ENCODE data around the gene SEC24C. TPM values are rescaled to one million over a fixed set of nuclear protein-coding genes. Genes with fewer than 3 reads are reported as not detected.

Gene SEC24C
- total RNA-seq, 1 donor from 2014 or later: 89.8 TPM

- Mint-ChIP-seq H3K4me1 (peaks cover 20% of the 10 kb centered on the region), H3K36me3 (ENCODE audit: low read depth) (peaks cover 78% of the 10 kb centered on the region)
- CTCF ChIA-PET: no interaction called here
Measured at GRCh38 chr10:73758704-73759511, 14.7 kb downstream of the SEC24C start.

GRCh38 chr10:73759512-73760115 is 15.4 kb downstream of the SEC24C start:
- H3K4me1 Mint-ChIP-seq: peaks cover 20% of the 10 kb centered on the region
- DNase-seq: no peak
- intact Hi-C loops (cut with micrococcal nuclease): no loop called here
- ATAC-seq (ENCODE audit: low read depth): peak; percentile 47
- peak overlapping the region; percentile 28 for H3K4me3 Mint-ChIP-seq
- peak overlapping the region; percentile 56 for H3K27ac Mint-ChIP-seq
- H3K36me3 Mint-ChIP-seq (ENCODE audit: low read depth): peaks cover 80% of the 10 kb centered on the region
- H3K27me3 Mint-ChIP-seq: no peaks in the 10 kb centered on the region
- no peak for TF ChIP-seq CTCF (IDR thresholded peaks at IDR 0.05)
- no peaks in the 10 kb centered on the region for H3K9me3 Mint-ChIP-seq
- ChIA-PET CTCF (no interaction called here), POLR2A (interaction anchor here (0.7 to 3.0 kb wide), 2 partner anchors 12 to 402 kb away, joined by 3 to 12 read pairs; a partner anchor contains a TSS)

More at GRCh38 chr10:73758704-73759511, 14.7 kb downstream of the SEC24C start:
- Mint-ChIP-seq H3K4me3 (no peak overlapping the region), H3K9me3 (no peaks in the 10 kb centered on the region), H3K27me3 (no peaks in the 10 kb centered on the region), H3K27ac (no peak overlapping the region)
- no peak for ATAC-seq (ENCODE audit: low read depth)
- no peak for DNase-seq
- POLR2A ChIA-PET: interaction anchor here (0.7 to 3.0 kb wide), 3 partner anchors 13 to 401 kb away, joined by 3 to 12 read pairs (median 4); a partner anchor contains a TSS
- intact Hi-C loops (cut with micrococcal nuclease): no loop called here
- TF ChIP-seq CTCF (IDR thresholded peaks at IDR 0.05): no peak

GRCh38 chr10:73761781-73762180 is 17.6 kb downstream of the SEC24C start:
- intact Hi-C loops (cut with micrococcal nuclease): no loop called here
- peaks cover 88% of the 10 kb centered on the region for H3K36me3 Mint-ChIP-seq (ENCODE audit: low read depth)
- H3K4me3 Mint-ChIP-seq: no peak overlapping the region
- ChIA-PET POLR2A (interaction anchor here (2.3 kb wide), 1 partner anchor 18 kb away, joined by 15 read pairs; the partner anchor contains the start of gene SEC24C), CTCF (no interaction called here)
- peaks cover 20% of the 10 kb centered on the region for H3K4me1 Mint-ChIP-seq
- ATAC-seq (ENCODE audit: low read depth) (no peak), DNase-seq (no peak)
- TF ChIP-seq CTCF (IDR thresholded peaks at IDR 0.05): no peak
- H3K27ac Mint-ChIP-seq: no peak overlapping the region
- no peaks in the 10 kb centered on the region for H3K27me3 Mint-ChIP-seq
- no peaks in the 10 kb centered on the region for H3K9me3 Mint-ChIP-seq

- ChIA-PET POLR2A (interaction anchor here (1.4 to 2.3 kb wide), 2 partner anchors 9 to 19 kb away, joined by 10 to 15 read pairs; partner anchors contain the start of gene SEC24C), CTCF (no interaction called here)
- H3K9me3 Mint-ChIP-seq: no peaks in the 10 kb centered on the region
- H3K27me3 Mint-ChIP-seq: no peaks in the 10 kb centered on the region
- peaks cover 22% of the 10 kb centered on the region for H3K4me1 Mint-ChIP-seq
- H3K36me3 Mint-ChIP-seq (ENCODE audit: low read depth): peaks cover 93% of the 10 kb centered on the region
- no peak overlapping the region for H3K4me3 Mint-ChIP-seq
- TF ChIP-seq CTCF (IDR thresholded peaks at IDR 0.05): no peak
- H3K27ac Mint-ChIP-seq: peak overlapping the region; percentile 33
- DNase-seq (no peak), ATAC-seq (ENCODE audit: low read depth) (no peak)
- intact Hi-C loops (cut with micrococcal nuclease): no loop called here
Measured at GRCh38 chr10:73762915-73763314, 18.7 kb downstream of the SEC24C start.

- ChIA-PET POLR2A (interaction anchor here (1.4 to 2.3 kb wide), 2 partner anchors 9 to 19 kb away, joined by 10 to 15 read pairs; partner anchors contain the start of gene SEC24C), CTCF (no interaction called here)
- ATAC-seq (ENCODE audit: low read depth): peak; percentile 63
- Mint-ChIP-seq H3K4me3 (no peak overlapping the region), H3K4me1 (peaks cover 24% of the 10 kb centered on the region), H3K27ac (peak overlapping the region; percentile 42), H3K9me3 (no peaks in the 10 kb centered on the region), H3K36me3 (ENCODE audit: low read depth) (peaks cover 97% of the 10 kb centered on the region), H3K27me3 (no peaks in the 10 kb centered on the region)
- no peak for DNase-seq
- no peak for TF ChIP-seq CTCF (IDR thresholded peaks at IDR 0.05)
- intact Hi-C loops (cut with micrococcal nuclease): no loop called here
Measured at GRCh38 chr10:73763343-73763742, 19.2 kb downstream of the SEC24C start.
